ENCODE results near the gene MN1.

The MN1 gene

DNA sequence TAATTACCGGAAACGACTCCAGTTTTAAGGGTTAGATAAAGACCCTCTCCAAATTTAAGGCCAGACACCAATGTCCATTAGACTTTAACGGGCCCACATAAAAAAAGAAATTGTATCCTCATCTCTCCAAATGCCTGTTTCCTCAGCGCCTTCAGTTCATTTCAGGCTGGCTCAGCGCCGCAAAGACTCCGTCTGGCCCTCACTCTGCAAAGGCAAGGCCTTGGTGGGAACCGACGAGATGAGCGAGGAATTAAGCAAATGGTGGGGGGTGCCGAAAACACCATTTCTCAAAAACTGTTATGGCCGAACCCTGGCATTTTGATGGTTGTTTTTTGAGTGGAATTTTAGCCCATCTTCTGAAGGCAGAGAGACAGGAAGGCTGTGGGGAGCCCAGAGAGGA is 15.7 kb downstream of the MN1 start:
- DNase-seq (ENCODE audit: low read depth in 2 of 2): no peak

DNA sequence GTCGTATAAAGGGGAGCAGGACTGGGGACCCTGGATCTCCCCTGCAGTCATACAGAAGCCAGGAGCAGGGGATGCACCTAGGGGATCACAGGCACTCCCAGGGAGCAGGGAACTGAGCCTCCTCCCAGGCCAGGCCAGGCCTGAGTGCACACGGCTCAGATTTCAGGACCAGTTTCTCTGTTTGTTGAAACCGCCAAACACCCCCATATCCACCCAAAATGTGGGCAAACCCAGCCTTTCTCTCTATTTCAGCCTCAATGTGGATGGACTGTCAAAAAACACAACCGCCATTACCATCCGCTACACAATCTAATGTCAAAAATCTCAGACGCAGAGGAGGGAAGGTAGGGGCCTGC is 17.5 kb downstream of the MN1 start:
- no peak for DNase-seq (ENCODE audit: low read depth in 2 of 2)

DNA sequence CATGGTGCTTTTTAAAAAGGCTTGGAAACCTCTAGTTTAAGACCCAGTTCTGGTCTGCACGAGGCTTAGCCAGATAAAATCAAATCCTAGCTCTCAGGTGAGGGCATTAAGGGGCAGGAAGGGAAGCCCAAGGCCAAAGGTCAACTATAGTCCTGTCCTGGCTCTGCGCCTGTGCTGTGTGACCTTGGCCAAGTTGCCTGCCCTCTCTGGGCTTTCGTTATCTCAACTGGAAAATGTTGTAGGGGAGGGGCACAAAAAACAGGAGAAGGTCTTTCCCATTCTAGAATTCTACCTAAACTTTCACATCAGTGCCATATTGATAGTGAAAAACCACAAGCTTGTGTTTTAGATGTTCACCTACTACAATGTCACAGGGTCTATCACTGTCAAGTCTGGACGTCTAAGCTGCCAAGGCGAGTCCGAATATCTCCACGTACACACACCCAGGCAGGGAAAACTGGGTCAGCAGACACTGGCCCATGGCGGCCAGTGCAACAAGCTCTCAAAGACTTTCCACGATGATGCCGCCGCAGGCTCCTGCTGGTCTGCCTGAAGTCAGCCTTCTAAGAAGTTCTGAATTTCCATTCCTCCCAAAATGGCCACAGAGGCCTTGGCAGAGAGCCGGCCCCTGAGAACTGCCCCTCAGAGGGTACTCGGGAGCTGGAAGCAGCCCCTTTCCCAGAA is 18.0 kb downstream of the MN1 start:
- DNase-seq (ENCODE audit: low read depth in 2 of 2): no peak

DNA sequence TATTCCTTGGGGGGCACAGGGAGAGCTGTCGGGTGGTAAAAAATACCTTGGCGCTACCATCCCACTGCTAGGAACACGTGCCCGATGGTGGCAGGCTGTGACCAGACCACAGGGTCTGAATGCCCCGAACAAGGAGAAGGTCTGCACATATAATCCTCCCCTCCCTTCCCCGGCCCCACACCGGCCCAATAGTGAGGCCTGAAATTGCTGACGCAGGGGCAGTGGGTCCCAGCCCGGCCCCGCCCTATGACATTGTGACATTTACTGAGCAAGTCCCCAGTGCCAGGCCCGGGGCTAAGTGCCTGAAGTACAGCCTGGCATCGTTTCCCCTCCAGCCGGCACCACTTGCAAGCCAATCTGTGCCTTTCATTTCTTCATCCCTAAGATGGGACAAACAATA is 19.5 kb downstream of the MN1 start:
- DNase-seq (ENCODE audit: low read depth in 2 of 2): no peak

DNA sequence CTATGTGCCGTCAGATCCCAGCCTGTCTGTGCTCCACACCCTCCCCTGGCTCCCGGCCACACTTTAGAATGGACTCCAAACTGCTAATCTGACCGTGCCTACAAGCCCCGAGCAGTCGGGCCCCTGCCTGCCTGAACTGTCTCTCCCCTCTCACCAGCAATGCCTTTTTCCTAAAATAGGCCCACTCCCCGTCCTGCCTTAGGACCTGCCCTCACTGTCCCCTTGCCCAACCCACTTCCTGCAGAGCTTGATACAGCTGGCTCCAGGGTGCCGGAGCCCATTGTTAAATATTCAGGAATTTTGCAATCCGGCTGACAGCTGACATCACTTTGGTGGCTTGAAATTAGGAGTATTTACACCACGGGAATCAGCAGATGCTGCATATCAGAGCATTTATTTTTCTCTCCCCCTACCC is 21.4 kb downstream of the MN1 start:
- DNase-seq (ENCODE audit: low read depth in 2 of 2): no peak

DNA sequence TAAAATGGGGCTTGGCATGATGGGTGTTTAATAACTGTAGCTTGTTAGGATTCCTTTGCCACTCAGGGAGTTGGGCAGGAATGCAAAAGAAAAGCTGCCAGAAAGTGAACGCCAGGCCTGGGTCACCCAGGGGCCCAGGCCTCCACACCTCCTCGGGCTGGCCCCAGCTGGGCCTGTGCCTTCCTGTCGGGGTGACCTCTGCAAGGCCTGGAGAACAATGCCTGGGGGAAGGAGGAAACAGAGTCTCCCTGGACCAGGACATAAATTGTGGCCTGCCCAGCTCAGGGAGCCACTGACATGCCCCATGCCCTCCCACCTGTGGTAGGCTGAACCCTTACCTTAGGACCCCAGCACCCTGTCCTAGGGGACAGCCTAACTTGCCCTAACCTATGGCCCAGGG is 21.9 kb downstream of the MN1 start:
- DNase-seq (ENCODE audit: low read depth in 2 of 2): no peak

DNA sequence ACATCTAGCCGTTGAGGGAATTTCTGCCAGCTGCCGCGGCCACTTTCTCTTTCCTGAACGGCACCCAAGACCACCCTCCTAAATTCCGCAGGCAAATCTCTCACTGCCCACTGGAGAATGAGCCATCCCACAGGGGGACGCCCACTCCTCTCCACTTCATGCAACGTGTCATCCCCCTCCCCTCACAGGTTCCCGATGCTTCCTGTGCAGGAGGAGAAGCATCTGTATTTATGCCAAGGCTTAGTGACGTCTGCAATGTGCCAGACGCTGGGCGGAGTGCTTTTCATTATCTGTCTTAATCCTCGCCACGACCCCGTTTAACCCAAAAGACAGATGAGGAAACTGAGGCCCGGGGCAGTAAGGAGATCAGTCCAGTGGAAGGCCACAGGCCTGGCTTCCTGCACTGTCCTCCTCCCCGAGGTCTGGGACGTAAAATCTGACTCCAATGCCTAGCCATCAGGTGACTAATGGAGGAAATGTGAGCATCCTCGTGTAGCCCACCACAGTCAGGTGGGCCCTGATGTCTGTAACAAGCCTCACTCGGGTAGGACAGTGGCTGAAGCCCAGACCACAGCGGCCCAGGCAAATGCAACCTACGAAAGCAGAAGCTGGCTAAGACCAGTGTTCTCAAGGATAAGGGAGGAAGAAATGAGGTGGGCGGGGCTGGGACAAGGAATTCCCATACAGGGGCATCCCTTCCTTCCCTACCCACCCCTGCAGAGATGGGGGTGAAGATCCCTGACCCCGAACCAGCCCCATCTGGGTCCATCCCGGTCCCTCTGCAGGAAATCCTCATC is 23.1 kb downstream of the MN1 start:
- DNase-seq (ENCODE audit: low read depth in 2 of 2): no peak

DNA sequence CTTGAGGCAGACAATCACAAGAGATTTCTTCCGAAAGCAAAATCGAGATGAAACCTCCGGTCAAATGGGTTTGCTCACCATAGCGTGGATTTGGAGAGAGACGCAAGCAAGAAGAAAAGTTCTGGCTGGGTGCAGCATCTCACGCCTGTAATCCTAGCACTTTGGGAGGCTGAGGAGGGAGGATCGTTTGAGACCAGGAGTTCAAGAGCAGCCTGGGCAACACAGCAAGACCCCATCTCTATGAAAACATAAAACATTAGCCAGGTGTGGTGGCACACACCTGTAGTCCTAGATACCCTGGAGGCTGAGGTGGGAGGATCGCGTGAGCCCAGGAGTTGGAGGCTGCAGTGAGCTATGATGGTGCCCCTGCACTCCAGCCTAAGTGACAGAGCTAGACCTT is 24.4 kb downstream of the MN1 start:
- no peak for DNase-seq (ENCODE audit: low read depth in 2 of 2)

DNA sequence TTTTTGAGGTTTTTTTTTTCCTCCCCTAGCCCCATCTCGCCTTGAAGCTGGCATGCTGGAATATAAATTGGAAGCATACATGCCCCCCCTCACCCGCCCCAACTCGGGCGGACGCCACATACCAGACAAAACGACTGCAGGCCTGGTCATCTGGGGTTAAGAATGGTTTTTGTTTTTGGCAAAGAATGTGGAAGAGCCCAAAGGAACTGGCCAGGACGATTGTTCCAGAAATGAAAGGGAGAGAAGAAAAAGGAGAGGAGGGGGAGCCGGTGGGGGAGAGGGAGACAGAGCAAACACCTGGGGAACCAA is 25.0 kb downstream of the MN1 start:
- DNase-seq (ENCODE audit: low read depth in 2 of 2): no peak

DNA sequence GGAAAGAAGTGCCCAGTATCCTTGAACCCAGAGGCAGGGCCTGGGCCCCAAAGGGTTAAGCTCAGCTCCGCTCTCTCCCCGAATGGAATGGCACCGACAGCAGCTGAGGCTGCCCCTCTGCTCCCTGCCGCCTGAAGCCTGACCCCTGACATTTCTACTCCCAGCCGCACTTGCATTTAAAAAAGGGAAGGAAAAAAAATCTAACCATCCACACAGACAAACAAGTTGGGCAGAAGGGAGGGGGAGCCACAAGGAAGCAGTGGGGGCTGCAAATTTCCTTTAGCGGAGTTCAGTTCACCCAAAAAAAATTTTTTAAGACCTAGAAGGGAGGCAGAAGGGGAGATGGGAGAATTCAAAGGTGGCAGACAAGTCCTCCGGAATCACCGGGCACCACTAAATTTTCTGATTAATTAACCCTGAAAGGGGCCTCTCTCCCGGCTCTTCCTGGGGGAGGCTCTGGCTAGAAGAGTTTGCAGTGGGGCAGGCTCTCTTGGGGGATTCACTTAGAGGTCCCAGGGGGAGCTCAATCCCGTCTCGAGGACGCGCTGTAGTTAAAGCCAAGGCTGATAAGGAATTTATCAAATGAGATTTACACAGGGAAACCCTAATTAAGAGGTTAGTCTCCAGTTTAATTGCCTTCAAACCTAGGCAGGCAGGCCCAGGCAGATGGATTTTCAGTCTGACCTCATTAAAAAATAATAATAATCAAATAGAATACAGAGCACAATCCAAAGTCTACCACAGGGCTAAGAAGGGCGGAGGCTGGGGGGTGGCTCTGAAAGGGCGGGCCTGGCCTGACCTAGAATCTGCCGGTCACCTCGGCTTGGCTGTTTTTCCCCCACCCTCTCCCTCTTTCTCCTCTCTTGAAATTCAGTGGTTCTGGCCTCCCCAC is 25.6 kb downstream of the MN1 start:
- no peak for DNase-seq (ENCODE audit: low read depth in 2 of 2)

DNA sequence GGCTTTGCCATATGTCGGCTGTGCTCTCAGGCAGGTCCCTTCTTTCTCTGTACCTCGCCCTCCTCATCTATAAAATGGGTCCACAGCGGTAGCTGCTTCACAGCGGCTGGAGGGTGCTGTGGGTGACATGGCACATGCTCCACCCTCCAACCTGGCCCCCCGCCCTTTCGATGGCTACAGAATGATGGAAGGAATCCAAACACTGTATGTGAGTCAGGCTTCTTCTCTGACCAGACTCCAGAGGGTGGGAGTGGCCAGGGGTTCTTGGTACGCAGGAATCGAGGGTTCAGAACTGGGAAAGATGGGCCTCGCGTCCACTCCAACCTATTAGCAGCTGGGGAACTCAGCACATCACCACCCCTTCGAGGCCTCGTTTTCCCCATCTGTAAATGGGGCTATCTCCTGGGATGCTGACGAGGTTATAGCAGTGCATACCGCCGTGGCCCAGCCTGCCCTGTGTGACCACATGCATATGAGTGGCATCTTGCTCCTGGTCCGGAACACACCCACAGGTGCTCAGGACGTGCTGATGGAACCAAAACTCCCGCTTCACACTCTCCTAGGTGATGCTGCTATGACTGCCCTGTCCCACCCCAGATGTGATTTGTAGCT is 26.4 kb downstream of the MN1 start:
- DNase-seq (ENCODE audit: low read depth in 2 of 2): no peak

DNA sequence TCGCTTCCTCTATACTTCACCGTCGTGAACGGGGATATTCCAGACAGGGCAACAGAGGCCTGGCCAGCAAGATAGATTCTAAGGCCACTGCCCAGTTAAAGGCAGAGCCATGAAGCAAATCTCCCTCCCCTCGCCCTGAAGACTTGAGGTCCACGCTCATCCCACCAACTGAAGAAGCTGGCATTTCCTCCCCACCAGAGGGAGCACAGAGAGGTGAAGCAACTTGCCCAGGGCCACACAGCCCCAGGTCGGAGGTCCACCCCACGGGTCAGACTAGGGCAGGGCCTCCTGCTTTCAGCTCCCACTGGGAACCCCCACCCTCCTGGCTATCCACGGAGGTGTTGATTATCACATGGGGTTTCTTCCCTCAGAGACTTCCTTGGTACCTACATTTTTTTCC is 27.4 kb downstream of the MN1 start:
- DNase-seq (ENCODE audit: low read depth in 2 of 2): no peak

DNA sequence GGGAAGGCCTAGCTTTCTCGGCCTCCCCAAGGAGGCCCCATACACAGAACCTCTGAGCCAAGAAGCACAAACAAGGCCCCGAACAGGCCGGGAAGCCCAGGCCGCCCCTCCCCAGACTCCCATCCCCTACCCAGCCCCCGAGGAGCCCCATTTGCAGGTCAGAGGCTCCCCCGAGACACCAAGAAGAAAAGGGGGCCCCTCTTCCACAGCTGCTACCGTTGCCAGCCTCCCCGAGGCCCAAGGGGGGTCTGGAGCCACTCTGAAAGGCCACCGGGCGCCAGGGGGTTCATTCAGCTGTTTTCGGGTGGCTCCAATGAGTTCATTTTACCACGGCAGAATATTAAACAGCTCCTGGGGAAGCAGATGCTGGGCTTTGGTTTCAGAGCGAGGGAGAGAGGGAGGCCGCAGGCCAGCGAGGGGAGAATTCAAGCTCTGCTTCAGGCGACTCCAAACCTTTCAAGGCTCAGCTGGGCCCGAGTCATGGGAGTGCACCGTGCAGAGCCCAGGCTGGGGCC is 28.5 kb downstream of the MN1 start:
- DNase-seq (ENCODE audit: low read depth in 2 of 2): no peak

DNA sequence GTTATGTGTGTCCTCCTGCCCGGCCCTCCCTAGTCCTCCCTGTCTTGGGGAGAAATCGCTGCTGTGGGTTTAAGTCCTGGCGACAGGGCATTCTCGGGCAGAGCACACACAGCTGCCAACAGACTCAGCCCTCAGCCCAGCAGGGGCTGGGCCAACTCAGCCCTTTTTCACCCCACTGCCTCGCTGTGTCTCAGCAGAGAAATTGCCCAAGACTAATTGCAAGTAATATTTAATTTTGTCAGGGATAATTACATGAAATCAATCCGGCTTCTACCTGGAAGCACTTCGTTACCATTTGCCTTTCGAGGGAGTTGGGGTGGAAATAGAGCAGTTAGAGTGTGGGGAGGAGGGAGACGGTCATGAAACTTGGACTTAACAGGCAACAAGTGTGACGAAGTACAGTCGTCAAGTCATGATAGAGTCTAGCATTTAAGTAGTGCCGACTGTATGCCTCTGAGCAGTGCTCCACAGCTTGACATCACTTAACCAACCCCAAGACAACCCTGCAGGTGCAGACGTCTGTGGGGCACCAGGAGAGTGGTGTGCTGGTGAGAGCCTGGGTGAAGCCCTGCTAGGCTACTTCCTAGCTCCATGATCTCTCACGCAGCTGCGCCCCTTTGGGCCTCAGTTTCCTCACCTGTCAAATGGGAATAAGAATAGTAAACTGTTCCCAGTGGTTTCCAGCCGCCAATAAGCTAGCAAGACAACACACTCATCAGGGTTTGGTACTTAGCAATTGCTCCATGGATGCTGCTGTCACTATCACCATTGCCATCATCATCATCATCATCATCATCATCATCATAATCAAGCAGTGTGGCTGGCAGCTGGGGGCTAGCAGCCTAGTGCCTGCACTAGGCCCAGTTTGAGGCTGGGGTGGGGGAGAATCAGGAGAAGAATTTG is 29.2 kb downstream of the MN1 start:
- no peak for DNase-seq (ENCODE audit: low read depth in 2 of 2)

DNA sequence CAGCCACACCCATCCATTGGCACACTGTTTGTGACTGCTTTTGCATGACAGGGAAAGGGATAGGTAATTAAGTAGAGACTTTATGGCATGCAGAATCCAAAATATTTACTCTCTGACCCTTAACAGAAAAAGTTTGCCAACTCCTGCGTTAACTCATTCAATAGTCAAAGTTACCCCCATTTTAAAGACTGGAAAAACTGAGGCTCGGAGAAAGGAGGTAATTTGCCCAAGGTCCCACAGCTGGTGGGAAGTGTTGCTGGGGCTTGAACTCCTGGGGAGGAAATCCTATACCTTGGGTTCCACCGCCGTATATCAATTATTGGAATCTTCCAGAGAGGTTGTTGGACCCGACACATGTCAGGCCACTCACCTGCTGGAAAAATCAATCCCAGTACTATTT is 29.9 kb downstream of the MN1 start:
- no peak for DNase-seq (ENCODE audit: low read depth in 2 of 2)

DNA sequence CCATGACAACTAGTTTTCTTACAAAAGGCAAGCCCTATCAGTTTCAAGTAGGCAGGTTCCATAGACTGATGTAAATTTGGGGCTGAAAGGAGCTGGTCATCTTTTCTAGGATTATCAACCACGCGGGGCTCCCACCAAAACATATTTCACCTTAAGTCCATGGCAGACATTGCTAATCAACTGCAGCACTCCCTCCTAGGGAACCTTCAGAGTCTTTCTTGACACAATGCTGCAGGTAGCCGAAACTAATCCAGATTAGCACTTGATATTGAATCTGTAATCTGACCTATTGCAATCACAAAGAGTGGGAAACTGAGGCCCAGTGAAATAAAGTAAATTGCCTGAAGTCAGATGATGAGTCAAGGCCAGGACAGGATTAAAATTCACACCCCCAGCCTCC is 32.5 kb downstream of the MN1 start:
- no peak for DNase-seq (ENCODE audit: low read depth in 2 of 2)

DNA sequence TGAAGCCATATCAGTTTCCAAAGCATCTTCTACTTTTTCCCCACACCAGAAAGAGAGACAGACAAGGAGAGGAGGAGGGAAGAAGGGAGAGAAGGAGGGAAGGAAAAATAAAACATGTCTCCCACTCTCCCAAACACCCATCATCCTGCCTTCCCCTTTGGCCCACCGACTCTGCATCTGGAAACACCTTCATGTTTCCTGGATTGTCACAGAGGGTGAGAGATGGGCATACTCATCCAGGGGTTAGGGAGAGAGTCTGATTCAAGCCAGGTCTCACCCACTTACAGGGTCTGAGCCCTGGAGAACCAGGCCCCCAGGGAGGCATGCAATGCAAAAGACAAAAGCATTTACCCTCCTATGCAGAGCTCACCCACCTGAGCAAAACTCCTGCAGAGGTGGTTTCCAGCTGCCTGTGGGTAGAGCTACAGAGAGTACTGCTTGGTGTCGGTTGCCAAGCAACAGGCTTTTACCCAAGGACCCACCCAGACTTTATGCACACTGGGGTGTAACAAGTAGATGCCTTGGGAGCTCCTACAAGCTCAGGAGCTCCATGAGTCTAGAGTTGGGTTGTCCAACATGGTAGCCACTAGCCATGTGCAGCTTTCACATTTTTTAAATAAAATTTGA is 33.4 kb downstream of the MN1 start:
- no peak for DNase-seq (ENCODE audit: low read depth in 2 of 2)

DNA sequence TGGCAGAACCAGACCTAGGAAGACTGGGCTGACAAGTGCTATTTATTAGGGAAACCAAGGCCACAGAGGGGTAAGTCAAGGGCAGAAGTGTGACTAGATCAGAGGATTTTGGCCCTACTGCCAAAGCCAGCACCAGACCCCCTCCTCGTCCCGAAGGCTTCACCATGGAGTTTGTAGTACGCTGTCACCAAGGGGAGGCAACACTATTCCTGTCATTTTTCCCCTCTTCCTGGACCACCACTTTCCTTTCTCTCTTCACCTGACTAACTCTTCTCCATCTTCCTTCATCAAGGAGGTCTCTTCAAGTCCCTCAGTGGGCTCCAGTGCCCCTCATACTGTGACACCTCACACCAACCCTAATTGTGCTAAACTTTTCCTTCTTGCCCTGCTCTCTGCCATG is 34.9 kb downstream of the MN1 start:
- no peak for DNase-seq (ENCODE audit: low read depth in 2 of 2)

DNA sequence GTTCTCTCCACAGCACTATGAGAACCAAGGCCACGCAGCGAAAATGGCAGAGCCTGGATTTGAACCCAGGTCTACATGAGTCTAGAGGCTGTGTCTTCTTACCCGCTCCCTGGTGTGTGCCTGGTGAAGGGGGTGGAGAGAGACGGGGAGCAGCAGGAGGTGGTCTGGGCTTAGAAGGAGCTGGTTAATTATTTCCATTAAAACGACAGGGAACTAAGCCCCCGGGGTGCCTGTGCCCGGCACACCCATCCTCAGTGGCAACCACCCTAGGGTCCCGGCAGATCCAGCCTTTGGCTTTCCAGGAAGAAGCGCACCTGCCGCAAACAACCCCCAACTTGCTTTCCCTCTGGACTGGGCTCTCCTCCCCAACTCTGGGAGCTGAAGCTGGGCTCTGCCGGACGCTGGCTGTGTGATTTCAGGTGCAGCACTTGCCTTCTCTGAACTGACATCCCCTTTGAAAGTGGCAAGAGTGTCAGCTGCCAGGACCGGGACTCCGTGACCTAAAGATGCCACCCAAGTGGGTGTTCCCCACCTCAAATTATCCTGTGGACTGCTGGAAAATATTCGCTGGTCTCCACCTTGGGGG is 35.8 kb downstream of the MN1 start:
- DNase-seq (ENCODE audit: low read depth in 2 of 2): no peak

DNA sequence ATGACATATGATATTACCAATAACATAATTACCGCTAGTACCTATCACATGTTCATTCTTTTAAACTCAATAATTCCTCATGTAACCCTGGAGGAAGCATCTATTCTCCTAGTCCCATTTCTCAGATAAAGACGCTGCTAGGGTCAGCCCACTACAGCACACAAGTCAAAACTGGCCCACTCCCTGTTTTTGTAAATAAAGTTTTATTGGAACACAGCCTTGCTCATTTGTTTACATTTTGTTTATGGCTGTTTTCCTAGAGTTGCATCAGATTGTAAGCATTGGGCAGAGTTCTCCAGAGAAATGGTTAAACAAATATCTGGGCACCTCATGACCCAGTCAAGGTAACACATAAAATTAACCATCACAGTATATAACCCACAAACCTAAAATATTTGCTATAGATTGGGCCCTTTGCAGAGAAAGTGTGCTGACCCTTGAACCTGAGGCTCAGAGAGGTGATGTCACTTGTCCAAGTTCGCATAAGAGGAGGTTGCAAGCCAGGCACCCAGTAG is 36.8 kb downstream of the MN1 start:
- no peak for DNase-seq (ENCODE audit: low read depth in 2 of 2)

Data from stimulated activated CD4-positive, alpha-beta T cell treated with anti-CD3 and anti-CD28 coated beads, Interleukin-1b, Interleukin-23, amount 100 ng/mL, for 4 hours (primary cell).